ENCODE measurements around the gene PLEKHA8.

Gene PLEKHA8

GRCh38 chr7:30146127-30146612 lies 118.0 kb downstream of the PLEKHA8 start:
- no peak for DNase-seq (ENCODE audit: low spot score)

DNA sequence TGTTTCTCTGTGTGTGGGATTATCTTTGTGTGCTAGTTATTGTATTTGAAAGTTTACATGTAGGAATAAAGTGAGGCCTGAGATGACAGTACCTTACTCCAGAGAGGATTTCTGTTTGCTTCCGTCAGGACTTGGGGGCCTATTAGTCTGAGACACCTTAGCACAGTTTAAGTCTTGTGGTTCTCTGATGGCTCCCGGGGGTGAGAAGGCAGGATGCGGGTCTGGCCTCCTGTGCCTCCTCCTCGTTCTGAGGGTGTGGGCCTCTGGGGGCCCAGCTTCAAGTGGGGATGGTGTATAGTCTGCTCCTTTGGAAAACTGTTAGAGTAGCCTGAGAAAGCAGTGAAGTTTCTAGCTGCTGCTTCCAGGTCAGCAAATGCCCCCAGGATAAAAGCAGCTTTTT lies 119.0 kb downstream of the PLEKHA8 start:
- no peak for DNase-seq (ENCODE audit: low spot score)

GRCh38 chr7:30147785-30148184 lies 119.6 kb downstream of the PLEKHA8 start:
- peak; percentile 83 for DNase-seq (ENCODE audit: low spot score)

DNA sequence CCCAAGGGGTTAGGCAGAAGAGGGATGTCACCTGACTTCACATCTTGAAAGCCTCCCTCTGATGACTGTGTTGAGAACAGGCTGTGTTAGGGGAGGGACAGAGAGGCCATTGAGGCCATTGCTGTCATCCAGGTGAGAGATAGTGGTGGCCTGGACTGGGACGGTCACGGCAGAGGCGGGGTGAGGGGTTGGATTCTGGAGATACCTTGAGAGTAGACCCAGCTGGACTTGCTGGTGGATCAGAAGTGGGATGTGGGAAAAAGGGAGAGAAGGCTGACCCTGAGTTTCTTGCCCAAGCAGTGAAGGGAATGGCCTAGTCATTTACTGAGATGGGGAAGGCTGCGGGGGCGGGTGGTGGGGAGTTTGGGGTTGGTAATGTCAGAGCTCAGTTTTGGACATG lies 120.2 kb downstream of the PLEKHA8 start:
- no peak for DNase-seq (ENCODE audit: low spot score)

DNA sequence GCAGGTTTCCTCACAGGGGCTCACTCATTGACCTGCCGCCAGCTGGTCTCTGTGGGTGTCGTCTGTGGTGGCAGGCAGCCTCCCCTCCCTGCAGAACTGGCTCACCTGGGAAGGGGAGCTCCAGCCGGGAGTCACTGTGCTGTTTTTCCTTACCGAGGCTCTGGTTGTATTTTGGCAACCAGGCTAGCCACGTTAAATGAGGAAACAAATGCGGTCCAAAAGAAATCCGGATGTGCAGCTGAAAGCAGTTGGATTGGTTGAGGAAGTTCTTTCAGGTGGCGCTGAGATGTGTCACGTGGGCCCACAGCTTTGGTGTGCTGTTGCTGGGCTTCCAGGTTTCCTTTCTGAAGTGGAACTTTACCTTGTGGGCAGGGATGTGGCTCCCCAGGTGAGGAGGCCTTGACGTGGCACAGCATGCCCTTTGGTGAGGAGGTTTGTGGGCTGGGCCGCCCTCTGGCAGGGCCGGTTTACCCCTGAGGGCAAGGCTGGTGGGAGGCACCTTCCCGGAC lies 120.8 kb downstream of the PLEKHA8 start:
- no peak for DNase-seq (ENCODE audit: low spot score)

GRCh38 chr7:30149640-30150272 lies 121.5 kb downstream of the PLEKHA8 start:
- no peak for DNase-seq (ENCODE audit: low spot score)

DNA sequence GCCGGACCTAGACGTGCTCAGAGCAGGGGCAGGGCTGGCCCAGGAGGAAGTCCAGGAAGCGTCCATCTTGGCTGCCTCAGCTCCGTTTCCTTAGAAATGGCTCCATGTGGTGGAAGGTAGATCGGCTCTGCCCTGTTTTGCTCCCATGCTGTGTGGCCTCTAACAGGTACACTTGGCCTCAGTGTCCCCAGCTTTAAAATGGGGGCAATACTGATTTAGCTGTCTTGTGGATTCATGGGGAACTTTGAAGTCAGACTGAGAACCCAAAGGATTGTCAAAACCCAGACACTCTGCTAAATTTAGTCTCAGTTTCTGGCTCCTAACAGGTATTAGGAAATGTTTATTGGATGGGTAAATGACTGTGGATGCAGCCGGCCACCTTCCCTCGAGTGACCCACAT lies 122.5 kb downstream of the PLEKHA8 start:
- DNase-seq (ENCODE audit: low spot score), result no peak

DNA sequence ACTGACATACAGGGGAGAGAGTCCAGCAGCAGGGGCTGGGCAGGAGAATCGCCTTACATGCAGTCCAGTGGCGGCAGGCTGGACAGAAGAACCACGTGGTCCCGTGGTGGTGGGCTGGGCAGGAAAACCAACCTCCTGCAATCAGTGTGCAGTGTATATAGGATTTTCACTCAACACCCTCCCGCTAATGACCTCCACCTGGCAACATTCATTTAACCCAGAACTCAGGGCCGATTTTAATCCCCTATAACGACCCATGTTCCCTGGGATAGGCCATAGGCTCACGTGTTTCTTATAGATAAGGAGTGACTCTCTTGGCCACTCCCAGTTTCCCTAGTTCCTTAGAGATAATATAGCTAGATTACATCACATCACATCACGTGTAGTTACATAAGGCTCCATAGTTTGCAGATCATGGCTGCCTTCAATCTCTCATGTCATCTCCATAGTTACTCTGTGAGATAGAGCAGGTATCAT lies 125.9 kb downstream of the PLEKHA8 start:
- DNase-seq (ENCODE audit: low spot score), result no peak

GRCh38 chr7:30155481-30155880 lies 127.3 kb downstream of the PLEKHA8 start:
- DNase-seq (ENCODE audit: low spot score), result peak; percentile 72

- DNase-seq (ENCODE audit: low spot score), result no peak
These were observed 129.0 kb downstream of the PLEKHA8 start for GRCh38 chr7:30157204-30157603.

- DNase-seq (ENCODE audit: low spot score), result no peak
These were observed 131.0 kb downstream of the PLEKHA8 start for GRCh38 chr7:30159163-30159562.

DNA sequence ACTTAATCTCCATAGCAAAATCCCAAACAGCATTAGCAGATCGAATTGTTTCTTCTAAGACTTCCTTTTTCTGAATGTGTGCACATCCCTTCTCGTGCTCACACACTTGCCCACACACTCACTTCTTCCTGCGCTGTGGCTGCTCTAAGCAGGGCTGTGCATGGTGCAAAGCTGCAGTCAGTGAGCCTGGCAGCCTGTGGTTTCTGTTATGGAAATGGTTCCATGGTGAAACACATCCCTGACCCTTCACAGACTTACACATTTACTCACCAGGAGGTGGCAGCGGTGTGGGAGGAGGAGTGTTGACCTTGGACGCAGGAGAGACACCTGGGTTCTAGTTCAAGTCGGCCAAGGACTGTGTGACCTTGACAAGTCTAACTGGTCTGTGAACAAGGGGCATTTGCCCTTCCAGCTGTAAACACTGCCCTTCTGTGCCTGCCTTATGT lies 131.5 kb downstream of the PLEKHA8 start:
- peak; percentile 77 for DNase-seq (ENCODE audit: low spot score)

DNA sequence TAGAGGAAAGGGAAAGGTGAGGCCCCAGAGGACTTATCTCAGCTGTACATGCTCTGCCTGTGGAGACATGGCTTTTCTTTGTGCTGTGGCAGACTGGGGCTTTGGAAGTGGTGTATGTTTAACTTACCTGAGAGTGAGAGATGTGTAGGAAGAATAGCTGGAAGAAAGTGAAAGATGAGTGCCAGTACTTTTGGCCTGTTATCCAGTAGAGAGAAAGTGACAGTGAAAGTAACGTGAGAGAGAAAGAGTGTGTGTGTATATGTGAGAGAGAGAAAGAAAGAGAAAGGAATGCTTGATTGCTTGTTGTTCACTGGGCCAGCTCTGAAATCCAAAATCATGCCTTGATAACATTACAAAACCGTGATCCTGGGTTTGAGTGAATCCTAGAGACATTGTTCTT lies 132.1 kb downstream of the PLEKHA8 start:
- DNase-seq (ENCODE audit: low spot score), result no peak

DNA sequence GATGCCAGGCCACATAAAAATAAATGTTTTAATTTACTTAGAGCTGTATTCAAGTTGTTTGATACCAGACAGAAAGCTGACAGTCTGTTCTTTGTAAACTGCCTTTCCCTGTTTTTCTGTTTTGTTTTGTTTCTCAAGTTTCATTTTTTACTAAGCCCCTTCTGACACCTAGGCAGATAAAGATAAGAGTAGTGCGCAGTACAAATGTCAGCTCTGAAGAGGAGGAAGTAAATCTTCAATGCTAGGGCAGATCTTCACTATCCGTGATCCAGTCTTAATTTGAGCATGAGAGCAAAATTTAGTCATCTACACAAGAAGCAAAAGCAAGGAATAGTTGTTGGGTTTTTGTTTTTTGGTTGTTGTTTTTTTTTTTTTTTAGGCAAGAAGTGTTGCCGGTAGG lies 133.9 kb downstream of the PLEKHA8 start:
- DNase-seq (ENCODE audit: low spot score), result no peak

DNA sequence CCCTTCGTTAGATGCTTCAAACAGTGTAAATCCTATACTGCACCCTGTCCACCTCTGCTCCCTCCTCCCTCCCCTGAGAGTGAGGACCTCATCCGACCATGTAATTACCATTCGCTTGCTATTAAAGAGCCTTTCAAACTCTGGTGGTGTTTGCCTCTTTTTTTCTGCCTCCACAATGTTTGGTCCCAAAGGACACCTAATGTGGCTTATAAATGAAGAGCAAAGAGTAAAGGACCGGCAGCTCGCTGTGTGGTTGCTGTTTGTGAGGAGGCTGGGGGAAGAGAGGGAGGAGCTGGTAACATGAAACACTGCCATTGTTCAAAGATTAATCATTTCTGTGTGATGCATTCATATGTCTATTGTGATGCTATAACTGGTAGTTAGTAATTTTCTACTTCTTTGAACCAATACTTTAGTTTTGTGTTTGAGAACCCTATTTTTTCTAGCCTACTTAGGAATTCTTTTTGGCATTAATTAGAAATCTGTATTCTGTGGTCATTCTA lies 134.5 kb downstream of the PLEKHA8 start:
- DNase-seq (ENCODE audit: low spot score), result peak; percentile 77

- peak; percentile 83 for DNase-seq (ENCODE audit: low spot score)
These were observed 135.2 kb downstream of the PLEKHA8 start for GRCh38 chr7:30163231-30163894.

GRCh38 chr7:30164567-30164966 lies 136.4 kb downstream of the PLEKHA8 start:
- DNase-seq (ENCODE audit: low spot score), result peak; percentile 86

- no peak for DNase-seq (ENCODE audit: low spot score)
These were observed 137.4 kb downstream of the PLEKHA8 start for GRCh38 chr7:30165590-30165989.

DNA sequence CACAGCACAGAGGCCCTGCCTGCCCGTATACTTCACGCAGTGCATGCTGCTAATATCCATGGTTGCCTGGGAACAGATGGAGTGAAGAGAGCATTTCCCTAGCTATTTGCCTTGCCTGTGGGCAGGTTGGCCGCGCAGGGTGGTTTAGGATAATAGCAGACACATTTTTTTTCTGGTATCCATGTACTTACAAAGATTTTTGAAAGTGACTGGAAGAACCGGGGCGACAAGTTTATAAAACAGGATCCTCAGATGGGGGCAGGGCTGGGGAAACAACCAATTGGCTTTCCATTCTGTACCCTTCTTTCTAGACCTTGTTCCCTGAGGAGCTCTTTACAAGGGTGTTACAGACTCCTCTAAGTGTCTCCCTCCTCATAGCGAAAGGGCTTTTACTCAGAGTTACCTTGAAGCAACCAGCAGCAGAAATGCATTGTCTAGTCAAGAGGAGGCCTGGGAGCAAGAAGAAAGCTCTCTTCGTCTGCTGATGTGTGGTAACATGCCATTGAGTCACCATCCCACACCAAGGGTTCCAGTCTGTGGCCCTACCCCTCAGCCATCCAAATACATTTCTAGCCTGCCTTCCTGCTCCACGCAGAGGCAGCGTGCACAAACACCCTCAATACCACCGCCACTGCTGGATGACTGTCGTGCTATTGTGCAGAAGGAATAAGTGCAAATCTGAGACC lies 138.1 kb downstream of the PLEKHA8 start:
- DNase-seq (ENCODE audit: low spot score), result no peak

DNA sequence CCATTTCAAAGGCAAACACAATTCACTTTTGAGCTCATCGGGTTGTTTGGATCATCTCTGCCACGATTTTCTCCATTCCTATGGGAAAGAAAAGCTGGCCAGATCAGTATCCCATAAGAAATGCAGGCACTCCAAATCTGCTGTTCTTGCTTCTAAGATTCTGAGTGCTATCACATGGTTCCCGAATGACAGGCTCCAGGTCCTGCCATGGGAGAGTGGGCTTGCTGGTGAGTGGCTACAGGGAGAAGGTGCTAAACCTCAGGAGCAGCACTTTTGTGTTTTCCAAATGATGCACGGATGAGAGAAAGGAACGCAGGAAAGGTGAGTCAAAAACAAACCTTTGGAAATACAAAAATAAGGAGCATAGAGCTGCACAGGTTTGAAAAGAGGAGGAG lies 138.6 kb downstream of the PLEKHA8 start:
- no peak for DNase-seq (ENCODE audit: low spot score)

GRCh38 chr7:30167901-30168300 lies 139.7 kb downstream of the PLEKHA8 start:
- DNase-seq (ENCODE audit: low spot score), result no peak

- no peak for DNase-seq (ENCODE audit: low spot score)
These were observed 140.8 kb downstream of the PLEKHA8 start for GRCh38 chr7:30168835-30169573.
